ENCODE results near the gene MOCS3. TPM values are rescaled to one million over a fixed set of nuclear protein-coding genes. Genes with fewer than 3 reads are reported as not detected.
A peak's percentile ranks its signal among the peaks of the same experiment; 100 is the strongest.

MOCS3 gene
- total and polyA plus RNA-seq, 2 of the 13 experiments (the other 11 are each of a cell fraction or from before 2014, with no cell fraction given) = 3.7 to 8.4 TPM

DNA sequence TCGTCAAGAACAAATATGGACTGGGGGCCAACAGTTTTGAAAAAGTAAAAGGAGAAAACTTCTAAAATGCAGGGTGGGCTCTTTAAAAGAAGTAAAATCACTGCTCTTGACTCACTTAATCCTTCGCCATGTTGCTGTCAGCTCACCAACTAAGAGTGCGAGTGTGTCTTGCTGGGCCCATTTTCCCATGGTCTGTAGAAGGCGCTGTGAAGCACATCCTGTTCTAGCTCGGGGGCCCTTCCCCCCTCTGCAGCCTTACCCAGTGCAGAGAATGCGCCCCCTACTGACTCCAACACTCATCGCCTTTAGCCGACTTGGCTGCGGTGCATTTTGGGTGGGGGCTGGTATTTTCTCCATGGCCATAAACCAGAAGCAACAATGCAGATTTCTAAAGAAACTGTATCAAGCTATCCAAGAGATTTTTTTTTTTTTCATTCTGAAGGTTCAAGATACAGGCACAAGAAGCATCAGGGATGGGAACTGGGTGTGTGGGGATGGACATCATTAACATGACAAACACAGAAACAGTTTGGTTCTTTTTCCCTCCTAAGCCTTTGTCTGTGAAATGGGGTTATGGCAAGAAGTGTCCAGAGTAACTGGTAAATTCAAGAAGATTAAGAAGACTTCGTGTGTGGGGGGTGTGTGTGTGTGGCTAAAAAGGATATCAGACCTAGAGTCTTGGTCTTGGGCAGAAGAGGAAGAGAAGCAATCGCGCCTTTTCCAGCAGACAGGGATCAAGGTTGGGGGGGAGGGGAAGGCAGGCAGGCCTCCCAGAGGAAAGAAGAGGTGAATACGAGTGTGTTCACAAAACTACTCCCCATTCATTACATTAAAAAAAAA lies 29.1 kb upstream of the MOCS3 start (continued):
- no peak for TF ChIP-seq FOXA1 (IDR thresholded peaks at IDR 0.05)
- TF ChIP-seq FOXA1 (CRISPR knock-in tag; IDR thresholded peaks at IDR 0.05) = no peak
- TF ChIP-seq ZNF451 (CRISPR knock-in tag; IDR thresholded peaks at IDR 0.05) = peak; percentile 79; the same call in 1 of the 2 replicates
- TF ChIP-seq ZNF672 (CRISPR knock-in tag; IDR thresholded peaks at IDR 0.05) = no peak
- TF ChIP-seq BORCS8-MEF2B (CRISPR knock-in tag; IDR thresholded peaks at IDR 0.05) = peak; percentile 82; the same call in 1 of the 2 replicates
- TF ChIP-seq, protein P1, sequence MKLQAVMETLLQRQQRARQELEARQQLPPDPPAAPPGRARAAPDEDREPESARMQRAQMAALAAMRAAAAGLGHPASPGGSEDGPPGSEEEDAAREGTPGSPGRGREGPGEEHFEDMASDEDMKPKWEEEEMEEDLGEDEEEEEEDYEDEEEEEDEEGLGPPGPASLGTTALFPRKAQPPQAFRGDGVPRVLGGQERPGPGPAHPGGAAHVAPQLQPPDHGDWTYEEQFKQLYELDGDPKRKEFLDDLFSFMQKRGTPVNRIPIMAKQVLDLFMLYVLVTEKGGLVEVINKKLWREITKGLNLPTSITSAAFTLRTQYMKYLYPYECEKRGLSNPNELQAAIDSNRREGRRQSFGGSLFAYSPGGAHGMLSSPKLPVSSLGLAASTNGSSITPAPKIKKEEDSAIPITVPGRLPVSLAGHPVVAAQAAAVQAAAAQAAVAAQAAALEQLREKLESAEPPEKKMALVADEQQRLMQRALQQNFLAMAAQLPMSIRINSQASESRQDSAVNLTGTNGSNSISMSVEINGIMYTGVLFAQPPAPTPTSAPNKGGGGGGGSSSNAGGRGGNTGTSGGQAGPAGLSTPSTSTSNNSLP (IDR thresholded peaks at IDR 0.05; ENCODE audit: low read depth, low read length) = peak; percentile 80
- TF ChIP-seq, protein P2, sequence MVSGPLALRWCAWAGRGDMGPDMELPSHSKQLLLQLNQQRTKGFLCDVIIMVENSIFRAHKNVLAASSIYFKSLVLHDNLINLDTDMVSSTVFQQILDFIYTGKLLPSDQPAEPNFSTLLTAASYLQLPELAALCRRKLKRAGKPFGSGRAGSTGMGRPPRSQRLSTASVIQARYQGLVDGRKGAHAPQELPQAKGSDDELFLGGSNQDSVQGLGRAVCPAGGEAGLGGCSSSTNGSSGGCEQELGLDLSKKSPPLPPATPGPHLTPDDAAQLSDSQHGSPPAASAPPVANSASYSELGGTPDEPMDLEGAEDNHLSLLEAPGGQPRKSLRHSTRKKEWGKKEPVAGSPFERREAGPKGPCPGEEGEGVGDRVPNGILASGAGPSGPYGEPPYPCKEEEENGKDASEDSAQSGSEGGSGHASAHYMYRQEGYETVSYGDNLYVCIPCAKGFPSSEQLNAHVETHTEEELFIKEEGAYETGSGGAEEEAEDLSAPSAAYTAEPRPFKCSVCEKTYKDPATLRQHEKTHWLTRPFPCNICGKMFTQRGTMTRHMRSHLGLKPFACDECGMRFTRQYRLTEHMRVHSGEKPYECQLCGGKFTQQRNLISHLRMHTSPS (CRISPR knock-in tag; IDR thresholded peaks at IDR 0.05; ENCODE audit: low read depth) = peak; percentile 55; the same call in 1 of the 2 replicates
- TF ChIP-seq ZC3H4 (CRISPR knock-in tag; IDR thresholded peaks at IDR 0.05; ENCODE audit: borderline replicate concordance) = no peak
- TF ChIP-seq ZNF432 (CRISPR knock-in tag; IDR thresholded peaks at IDR 0.05; ENCODE audit: borderline replicate concordance) = no peak
- no peak for TF ChIP-seq PAF1 (CRISPR knock-in tag; IDR thresholded peaks at IDR 0.05)
- peak; percentile 70; the same call in 1 of the 2 replicates for TF ChIP-seq ARNT2 (CRISPR knock-in tag; IDR thresholded peaks at IDR 0.05; ENCODE audit: low read depth)
- no peak for TF ChIP-seq ZNF33A (CRISPR knock-in tag; IDR thresholded peaks at IDR 0.05; ENCODE audit: borderline replicate concordance)
- TF ChIP-seq NCOR1 (IDR thresholded peaks at IDR 0.05; ENCODE audit: borderline replicate concordance, low read length) = no peak; the same call in 1 of the 2 replicates
- peak; percentile 99 for TF ChIP-seq CBX5 (CRISPR knock-in tag; IDR thresholded peaks at IDR 0.05; ENCODE audit: borderline replicate concordance)
- peak; percentile 92 for TF ChIP-seq ZNF430 (CRISPR knock-in tag; IDR thresholded peaks at IDR 0.05)
- no peak for TF ChIP-seq ZNF549 (CRISPR knock-in tag; IDR thresholded peaks at IDR 0.05)
- TF ChIP-seq ZNF10 (CRISPR knock-in tag; IDR thresholded peaks at IDR 0.05; ENCODE audit: borderline replicate concordance, low read depth) = no peak
- TF ChIP-seq ZNF143 (CRISPR knock-in tag; IDR thresholded peaks at IDR 0.05) = peak; percentile 85
- TF ChIP-seq GFI1 (CRISPR knock-in tag; IDR thresholded peaks at IDR 0.05; ENCODE audit: borderline replicate concordance) = peak; percentile 96
- TF ChIP-seq SALL1 (CRISPR knock-in tag; IDR thresholded peaks at IDR 0.05) = peak; percentile 94
- peak; percentile 96 for TF ChIP-seq RAD21 (CRISPR knock-in tag; IDR thresholded peaks at IDR 0.05)
- TF ChIP-seq SCMH1 (CRISPR knock-in tag; IDR thresholded peaks at IDR 0.05; ENCODE audit: borderline replicate concordance) = no peak
- TF ChIP-seq, protein P3, sequence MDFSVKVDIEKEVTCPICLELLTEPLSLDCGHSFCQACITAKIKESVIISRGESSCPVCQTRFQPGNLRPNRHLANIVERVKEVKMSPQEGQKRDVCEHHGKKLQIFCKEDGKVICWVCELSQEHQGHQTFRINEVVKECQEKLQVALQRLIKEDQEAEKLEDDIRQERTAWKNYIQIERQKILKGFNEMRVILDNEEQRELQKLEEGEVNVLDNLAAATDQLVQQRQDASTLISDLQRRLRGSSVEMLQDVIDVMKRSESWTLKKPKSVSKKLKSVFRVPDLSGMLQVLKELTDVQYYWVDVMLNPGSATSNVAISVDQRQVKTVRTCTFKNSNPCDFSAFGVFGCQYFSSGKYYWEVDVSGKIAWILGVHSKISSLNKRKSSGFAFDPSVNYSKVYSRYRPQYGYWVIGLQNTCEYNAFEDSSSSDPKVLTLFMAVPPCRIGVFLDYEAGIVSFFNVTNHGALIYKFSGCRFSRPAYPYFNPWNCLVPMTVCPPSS (IDR thresholded peaks at IDR 0.05) = no peak
- peak; percentile 34; the same call in 1 of the 2 replicates for TF ChIP-seq TAF1 (CRISPR knock-in tag; IDR thresholded peaks at IDR 0.05)

All from HepG2 (cell line).